Neural progenitor cell (in vitro differentiated cells): ENCODE results near the gene PTGER3.

Experiments used
- CTCF ChIP-seq: fragments of 200-600 bp; sonication (generic); IDR thresholded peaks from 2 replicates; pipeline ENCODE4 v1.5.1; 2017; ENCODE audit warnings: antibody characterized with exemption, mild to moderate bottlenecking
- EZH2 ChIP-seq: fragments of 200-600 bp; sonication (generic); IDR thresholded peaks from 2 replicates; pipeline ENCODE4 v1.6.1; 2017; ENCODE audit warnings: antibody characterized with exemption, mild to moderate bottlenecking, moderate library complexity
- EZH2phosphoT487 ChIP-seq: fragments of 200-600 bp; sonication (generic); IDR thresholded peaks from 2 replicates; pipeline ENCODE4 v1.6.1; 2017; ENCODE audit warnings: antibody characterized with exemption

- no peak for TF ChIP-seq EZH2
- peak; percentile 52 for TF ChIP-seq CTCF
- no peak for TF ChIP-seq EZH2phosphoT487
Measured at GRCh38 chr1:70966018-70966638, 81.5 kb downstream of the PTGER3 start.
